Measurements from ENCODE around the gene CRYL1. TPM values are rescaled to one million over a fixed set of nuclear protein-coding genes. Genes with fewer than 3 reads are reported as not detected.

Gene CRYL1
- total RNA-seq, 1 experiment from 2014 or later: 13.4 TPM

DNA sequence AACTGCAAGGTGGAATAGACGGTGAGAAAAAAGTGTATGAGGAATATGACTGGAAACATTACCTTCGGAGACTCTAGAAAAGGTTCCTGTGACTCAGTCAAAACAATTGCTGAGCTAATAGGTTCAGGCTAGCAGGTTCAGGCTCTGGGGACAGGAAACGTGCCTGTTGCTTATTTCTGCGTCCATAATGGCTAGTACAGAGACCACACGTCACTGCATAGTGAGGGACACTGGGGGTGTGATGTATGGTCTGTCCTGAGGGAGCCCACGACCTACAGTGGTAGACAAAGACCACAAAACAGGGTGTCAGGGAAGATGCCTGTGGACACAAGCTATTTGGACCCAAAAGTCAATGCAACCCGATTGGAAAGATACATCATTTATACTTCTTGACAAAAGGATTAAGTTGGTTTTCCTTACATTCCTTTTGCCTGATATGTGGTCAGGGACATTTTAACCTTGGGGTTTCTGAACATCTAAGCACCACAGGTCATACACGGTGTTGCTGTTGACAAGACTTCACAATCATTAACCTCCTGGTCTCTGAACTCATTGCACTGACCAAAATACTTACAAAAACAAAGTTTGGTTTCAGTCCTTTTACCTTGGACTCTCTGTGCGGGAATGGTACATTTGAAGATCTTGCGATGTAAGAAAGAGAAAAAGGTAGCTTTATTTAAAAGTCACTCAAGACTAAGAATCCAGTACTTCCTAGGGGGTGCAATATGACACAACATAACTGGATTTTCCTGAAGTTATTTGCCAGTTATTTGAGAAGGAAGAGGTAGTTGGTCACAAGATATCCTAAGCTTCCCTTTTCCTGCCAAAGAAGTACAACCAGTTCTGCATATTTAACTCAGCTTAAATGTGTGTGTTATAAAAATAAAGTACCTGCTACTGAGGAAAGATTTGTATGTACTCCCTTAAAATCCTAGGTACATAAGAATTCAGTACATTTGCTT, 20.0 kb downstream of the CRYL1 start:
- no peak overlapping the region for H3K4me3 ChIP-seq (ENCODE audit: low read depth in 2 of 2, low read length in 2 of 2)
- H3K36me3 ChIP-seq (ENCODE audit: control insufficient read depth, insufficient read depth, low read length): no peaks in the 10 kb centered on the region
- TF ChIP-seq, protein P1, sequence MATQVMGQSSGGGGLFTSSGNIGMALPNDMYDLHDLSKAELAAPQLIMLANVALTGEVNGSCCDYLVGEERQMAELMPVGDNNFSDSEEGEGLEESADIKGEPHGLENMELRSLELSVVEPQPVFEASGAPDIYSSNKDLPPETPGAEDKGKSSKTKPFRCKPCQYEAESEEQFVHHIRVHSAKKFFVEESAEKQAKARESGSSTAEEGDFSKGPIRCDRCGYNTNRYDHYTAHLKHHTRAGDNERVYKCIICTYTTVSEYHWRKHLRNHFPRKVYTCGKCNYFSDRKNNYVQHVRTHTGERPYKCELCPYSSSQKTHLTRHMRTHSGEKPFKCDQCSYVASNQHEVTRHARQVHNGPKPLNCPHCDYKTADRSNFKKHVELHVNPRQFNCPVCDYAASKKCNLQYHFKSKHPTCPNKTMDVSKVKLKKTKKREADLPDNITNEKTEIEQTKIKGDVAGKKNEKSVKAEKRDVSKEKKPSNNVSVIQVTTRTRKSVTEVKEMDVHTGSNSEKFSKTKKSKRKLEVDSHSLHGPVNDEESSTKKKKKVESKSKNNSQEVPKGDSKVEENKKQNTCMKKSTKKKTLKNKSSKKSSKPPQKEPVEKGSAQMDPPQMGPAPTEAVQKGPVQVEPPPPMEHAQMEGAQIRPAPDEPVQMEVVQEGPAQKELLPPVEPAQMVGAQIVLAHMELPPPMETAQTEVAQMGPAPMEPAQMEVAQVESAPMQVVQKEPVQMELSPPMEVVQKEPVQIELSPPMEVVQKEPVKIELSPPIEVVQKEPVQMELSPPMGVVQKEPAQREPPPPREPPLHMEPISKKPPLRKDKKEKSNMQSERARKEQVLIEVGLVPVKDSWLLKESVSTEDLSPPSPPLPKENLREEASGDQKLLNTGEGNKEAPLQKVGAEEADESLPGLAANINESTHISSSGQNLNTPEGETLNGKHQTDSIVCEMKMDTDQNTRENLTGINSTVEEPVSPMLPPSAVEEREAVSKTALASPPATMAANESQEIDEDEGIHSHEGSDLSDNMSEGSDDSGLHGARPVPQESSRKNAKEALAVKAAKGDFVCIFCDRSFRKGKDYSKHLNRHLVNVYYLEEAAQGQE (IDR thresholded peaks at IDR 0.05; ENCODE audit: insufficient read depth in 1 of 2, low read depth in 2 of 2, low read length in 1 of 2): no peak
- TF ChIP-seq SIN3A (IDR thresholded peaks at IDR 0.05; ENCODE audit: borderline replicate concordance, insufficient read depth, low read depth, low read length) (no peak), POLR2AphosphoS5 (IDR thresholded peaks at IDR 0.05; ENCODE audit: low read depth, low read length) (no peak), TCF7L2 (IDR thresholded peaks at IDR 0.05; ENCODE audit: low read depth, low read length) (no peak), CTCF (IDR thresholded peaks at IDR 0.05) (no peak)
- DNase-seq (ENCODE audit: low read depth, low spot score): no peak
- no TSS peak for BruUV-seq (replicated peaks)
- ChIA-PET POLR2A (no interaction called here), CTCF (no interaction called here)
- H3K27me3 ChIP-seq (ENCODE audit: control insufficient read depth, insufficient read depth, low read length): no peaks in the 10 kb centered on the region
- ATAC-seq: no peak
- intact Hi-C loops (cut with micrococcal nuclease; ENCODE audit: unreplicated experiment): no loop called here
- no peak overlapping the region for H3K27ac ChIP-seq (ENCODE audit: low read length)
- in situ Hi-C loops (cut with HindIII; ENCODE audit: low pct_unique_long_range_greater_than_20kb, low sequenced_read_pairs): no loop called here
- no peaks in the 10 kb centered on the region for H3K9me3 ChIP-seq (ENCODE audit: control insufficient read depth, insufficient read depth, low read depth, low read length)
- H3K4me1 ChIP-seq (ENCODE audit: control insufficient read depth, insufficient read depth, low read length): no peaks in the 10 kb centered on the region

DNA sequence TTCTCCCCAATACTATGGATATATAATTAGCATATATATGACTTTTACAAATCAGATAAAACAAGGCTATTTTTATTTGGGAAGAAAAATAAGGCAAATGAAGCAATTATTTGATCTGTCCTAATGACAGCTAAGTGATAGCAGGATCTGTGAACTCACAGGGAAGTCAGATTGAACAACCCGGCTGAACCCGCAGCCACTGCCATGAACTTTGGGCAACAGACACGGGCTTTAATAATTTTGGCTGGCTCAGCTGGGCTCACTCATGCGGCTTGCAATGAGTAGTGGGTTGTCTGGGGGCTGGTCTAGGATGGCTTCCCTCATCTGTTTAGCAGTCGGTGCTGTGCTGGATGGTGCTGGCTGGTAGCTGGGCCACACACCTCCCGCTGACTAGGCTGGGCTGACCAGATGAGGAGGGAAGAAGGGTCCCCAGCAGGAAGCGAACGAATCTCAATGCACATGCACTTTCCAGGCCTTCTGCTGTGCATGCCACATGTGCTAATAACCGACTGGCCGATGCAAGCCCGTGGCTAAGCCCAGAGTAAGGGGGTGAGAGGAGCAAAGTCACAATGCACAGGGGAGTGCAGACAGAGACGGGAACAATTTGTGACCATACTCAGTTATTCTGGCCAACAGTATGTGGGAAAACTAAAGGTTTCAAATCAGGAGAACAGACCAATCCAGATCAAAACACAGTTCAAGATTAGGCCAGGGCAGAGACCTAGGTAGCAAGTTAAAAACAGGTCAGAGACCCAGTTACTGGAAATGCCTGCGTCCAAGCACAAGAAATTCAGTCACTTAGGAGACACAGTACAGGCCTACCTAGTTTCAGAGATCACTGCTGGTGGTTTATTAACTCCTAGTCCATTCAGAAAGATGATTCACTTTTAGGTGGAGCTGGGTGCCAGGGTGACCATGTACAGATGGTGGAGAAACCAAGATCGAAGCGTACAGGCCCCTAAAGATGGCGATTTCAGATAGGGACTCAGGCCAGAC, 22.3 kb downstream of the CRYL1 start:
- ChIA-PET POLR2A (no interaction called here), CTCF (no interaction called here)
- BruUV-seq (replicated peaks): no TSS peak
- H3K27me3 ChIP-seq (ENCODE audit: control insufficient read depth, insufficient read depth, low read length): no peaks in the 10 kb centered on the region
- no peaks in the 10 kb centered on the region for H3K4me1 ChIP-seq (ENCODE audit: control insufficient read depth, insufficient read depth, low read length)
- DNase-seq (ENCODE audit: low read depth, low spot score) (no peak), ATAC-seq (no peak)
- in situ Hi-C loops (cut with HindIII; ENCODE audit: low pct_unique_long_range_greater_than_20kb, low sequenced_read_pairs): no loop called here
- no peak overlapping the region for H3K27ac ChIP-seq (ENCODE audit: low read length)
- peaks cover 5% of the 10 kb centered on the region; the same call in 1 of the 2 replicates for H3K9me3 ChIP-seq (ENCODE audit: control insufficient read depth, insufficient read depth, low read depth, low read length)
- intact Hi-C loops (cut with micrococcal nuclease; ENCODE audit: unreplicated experiment): no loop called here
- TF ChIP-seq, protein P1 (IDR thresholded peaks at IDR 0.05; ENCODE audit: insufficient read depth in 1 of 2, low read depth in 2 of 2, low read length in 1 of 2): no peak
- TF ChIP-seq POLR2AphosphoS5 (IDR thresholded peaks at IDR 0.05; ENCODE audit: low read depth, low read length): no peak
- H3K36me3 ChIP-seq (ENCODE audit: control insufficient read depth, insufficient read depth, low read length): no peaks in the 10 kb centered on the region
- no peak overlapping the region for H3K4me3 ChIP-seq (ENCODE audit: low read depth in 2 of 2, low read length in 2 of 2)

Measured in Panc1 (cell line).